ENCODE measurements around the gene SLC6A17. TPM values are rescaled to one million over a fixed set of nuclear protein-coding genes. Genes with fewer than 3 reads are reported as not detected.

The SLC6A17 gene
- total and polyA plus RNA-seq, 2 donors (not counting 3 experiments of a cell fraction or from before 2014, with no cell fraction given) = 0.03 TPM; not detected in 1

DNA sequence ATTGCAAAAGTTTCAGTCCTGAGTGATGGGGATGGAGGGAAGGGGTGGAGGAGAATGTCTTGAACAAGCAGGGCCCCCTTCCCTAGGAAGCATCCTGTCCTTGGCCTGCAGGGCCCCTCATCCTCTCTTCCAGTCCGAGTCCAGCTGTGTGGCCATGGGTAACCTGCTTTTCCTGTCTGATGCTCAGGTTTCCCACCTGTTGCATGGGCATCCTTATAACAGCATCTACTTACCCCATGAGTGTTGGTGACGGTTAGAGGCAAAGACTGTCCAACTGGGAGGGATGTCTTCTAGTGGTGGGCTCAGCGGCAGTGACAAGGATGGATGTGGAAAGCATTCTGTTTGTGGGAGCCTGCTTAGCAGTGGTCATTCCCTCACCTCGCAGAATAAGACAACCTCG is 36.1 kb upstream of the SLC6A17 start:
- TF ChIP-seq GATA2 (IDR thresholded peaks at IDR 0.05; ENCODE audit: insufficient read depth, insufficient read length, low read depth, low read length) = no peak
- TF ChIP-seq JUN (IDR thresholded peaks at IDR 0.05; ENCODE audit: borderline replicate concordance, insufficient read depth, insufficient read length, low read depth) = no peak
- no peak for TF ChIP-seq MYC (IDR thresholded peaks at IDR 0.05; ENCODE audit: low read depth, low read length)
- TF ChIP-seq, protein P1, sequence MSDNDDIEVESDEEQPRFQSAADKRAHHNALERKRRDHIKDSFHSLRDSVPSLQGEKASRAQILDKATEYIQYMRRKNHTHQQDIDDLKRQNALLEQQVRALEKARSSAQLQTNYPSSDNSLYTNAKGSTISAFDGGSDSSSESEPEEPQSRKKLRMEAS (IDR thresholded peaks at IDR 0.05; ENCODE audit: insufficient read depth, insufficient read length) = no peak
- no peak for TF ChIP-seq POLR2AphosphoS5 (IDR thresholded peaks at IDR 0.05; ENCODE audit: insufficient read depth, low read depth, low read length)
- no peak for TF ChIP-seq POLR2A (IDR thresholded peaks at IDR 0.05; ENCODE audit: low read depth, low read length)
- TF ChIP-seq, protein P2, sequence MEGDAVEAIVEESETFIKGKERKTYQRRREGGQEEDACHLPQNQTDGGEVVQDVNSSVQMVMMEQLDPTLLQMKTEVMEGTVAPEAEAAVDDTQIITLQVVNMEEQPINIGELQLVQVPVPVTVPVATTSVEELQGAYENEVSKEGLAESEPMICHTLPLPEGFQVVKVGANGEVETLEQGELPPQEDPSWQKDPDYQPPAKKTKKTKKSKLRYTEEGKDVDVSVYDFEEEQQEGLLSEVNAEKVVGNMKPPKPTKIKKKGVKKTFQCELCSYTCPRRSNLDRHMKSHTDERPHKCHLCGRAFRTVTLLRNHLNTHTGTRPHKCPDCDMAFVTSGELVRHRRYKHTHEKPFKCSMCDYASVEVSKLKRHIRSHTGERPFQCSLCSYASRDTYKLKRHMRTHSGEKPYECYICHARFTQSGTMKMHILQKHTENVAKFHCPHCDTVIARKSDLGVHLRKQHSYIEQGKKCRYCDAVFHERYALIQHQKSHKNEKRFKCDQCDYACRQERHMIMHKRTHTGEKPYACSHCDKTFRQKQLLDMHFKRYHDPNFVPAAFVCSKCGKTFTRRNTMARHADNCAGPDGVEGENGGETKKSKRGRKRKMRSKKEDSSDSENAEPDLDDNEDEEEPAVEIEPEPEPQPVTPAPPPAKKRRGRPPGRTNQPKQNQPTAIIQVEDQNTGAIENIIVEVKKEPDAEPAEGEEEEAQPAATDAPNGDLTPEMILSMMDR (IDR thresholded peaks at IDR 0.05; ENCODE audit: extremely low read depth in 1 of 2, insufficient read depth in 1 of 2, low read depth in 1 of 2, low read length in 2 of 2) = no peak
- no peak for TF ChIP-seq FOS (IDR thresholded peaks at IDR 0.05; ENCODE audit: borderline replicate concordance, insufficient read depth, low read length)
- TF ChIP-seq EZH2 (IDR thresholded peaks at IDR 0.05; ENCODE audit: borderline replicate concordance, low read depth, low read length, severe bottlenecking) = no peak
- Histone ChIP-seq H2AFZ (ENCODE audit: low read depth, low read length) (no peak overlapping the region), H3K4me1 (ENCODE audit: control insufficient read depth, extremely low read depth, insufficient read depth, low read length) (peaks cover 3% of the 10 kb centered on the region), H3K9me3 (replicated peaks; ENCODE audit: control insufficient read depth, insufficient read depth, low read length) (no peaks in the 10 kb centered on the region), H3K4me3 (replicated peaks in 1 of 3; ENCODE audit: insufficient read depth in 1 of 3, low read depth in 1 of 3, low read length in 3 of 3) (no peak overlapping the region), H3K79me2 (ENCODE audit: control insufficient read depth, insufficient read depth, low read length) (no peaks in the 10 kb centered on the region), H3K27me3 (ENCODE audit: control insufficient read depth in 2 of 2, insufficient read depth in 2 of 2, low read length in 2 of 2) (peaks cover 9 to 13% of the 10 kb centered on the region in 2 experiments), H3K9ac (replicated peaks; ENCODE audit: extremely low read depth, insufficient read depth, low read length) (no peak overlapping the region), H3K36me3 (ENCODE audit: control insufficient read depth in 2 of 2, extremely low read depth in 1 of 2, insufficient read depth in 2 of 2, low read length in 2 of 2) (no peaks in the 10 kb centered on the region), H4K20me1 (replicated peaks; ENCODE audit: control insufficient read depth, extremely low read depth, insufficient read depth, low read length) (no peaks in the 10 kb centered on the region), H3K9me1 (replicated peaks; ENCODE audit: control insufficient read depth, extremely low read depth, insufficient read depth, low read length) (no peaks in the 10 kb centered on the region), H3K27ac (ENCODE audit: insufficient read depth, low read depth, low read length) (no peak overlapping the region), H3K4me2 (ENCODE audit: insufficient read depth, low read length) (no peak overlapping the region)
- DNase-seq (ENCODE audit: low read depth, low spot score) = no peak
- dilution Hi-C loops (cut with MboI; ENCODE audit: extremely low pct_ligation_motif_present, low sequenced_read_pairs) (no loop called here), intact Hi-C loops (cut with micrococcal nuclease) (no loop called here)
- CTCF ChIA-PET = interaction anchor here (1.5 to 7.1 kb wide), 3 partner anchors 10 to 26 kb away, joined by 6 to 54 read pairs (median 30); no protein-coding TSS in a partner anchor
- POLR2A ChIA-PET = no interaction called here
- FAIRE-seq = no peak
- no TSS peak for BruUV-seq (replicated peaks)
